K562 (cell line): ENCODE data around the gene FGD1. TPM values are rescaled to one million over a fixed set of nuclear protein-coding genes. Genes with fewer than 3 reads are reported as not detected.

Experiments used
- ATAC-seq: fragments of 200-7000 bp; cut with Tn5 transposase; 3 replicates; pipeline ENCODE4 v1.9.1; 2020; ENCODE audit warnings: moderate library complexity
- BruUV-seq: library from RNA; stranded (reverse); fragments of 400-500 nt; replicated peaks from 2 replicates; lab custom pipeline; 2021; lab: Mats Ljungman, UMichigan
- CTCF ChIA-PET: fragments of 300-600 bp; formaldehyde crosslinking; extraction: SDS; loops from one replicate; lab custom pipeline; 2021; ENCODE audit warnings: low intra/inter-chr PET ratio; lab: Yijun Ruan, JAX
- POLR2A ChIA-PET: fragments of 300-600, 350-650 bp; sonication (Branson Sonifier 250); formaldehyde crosslinking; extraction: SDS; loops from one replicate; lab custom pipeline; 2021; ENCODE audit warnings: antibody characterized with exemption, inconsistent platforms; lab: Yijun Ruan, JAX
- DNase-seq, 4 experiments: peaks; one replicate each; pipeline versions ENCODE4 v3.0.0 to v3.0.0-alpha.2; 2011 to 2018; ENCODE audit warnings: low spot score in 3 of 4, mixed read lengths in 3 of 4; ENCODE audit errors: extremely low read depth in 1 of 4
- FAIRE-seq: peaks from 2 replicates; lab custom pipeline; 2011; peaks lifted over from hg19 to GRCh38; lab: Jason Lieb, UNC
- H2AFZ ChIP-seq: 2 replicates; pipeline ENCODE4 v1.6.0; 2011; ENCODE audit warnings: low read depth, low read length, control low read depth, inconsistent platforms
- H3K27ac ChIP-seq: fragments of 200-600 bp; 3 replicates; pipeline ENCODE4 v1.8.0; 2011; ENCODE audit warnings: low read depth, mild to moderate bottlenecking, control low read depth, inconsistent platforms, low read length, moderate library complexity, mixed read lengths; ENCODE audit errors: extremely low read depth
- H3K27me3 ChIP-seq, 2 experiments: fragments of 300-600 bp in 1 of 2; 2 replicates in 1 of 2; 3 replicates in 1 of 2; pipeline versions ENCODE4 v1.6.0 to v1.8.0; 2011; ENCODE audit warnings: inconsistent platforms in 2 of 2, low read length in 2 of 2, mild to moderate bottlenecking in 1 of 2, mixed read lengths in 1 of 2, moderate library complexity in 1 of 2; ENCODE audit not compliant: control insufficient read depth in 2 of 2, insufficient read depth in 2 of 2
- H3K36me3 ChIP-seq: fragments of 300-600 bp; 3 replicates; pipeline ENCODE4 v1.8.0; 2011; ENCODE audit warnings: mild to moderate bottlenecking, low read length, inconsistent platforms; ENCODE audit not compliant: control insufficient read depth, insufficient read depth
- H3K4me1 ChIP-seq, 2 experiments: fragments of 200-600 bp in 1 of 2; replicated peaks in 1 of 2; 2 replicates in 1 of 2; 3 replicates in 1 of 2; pipeline versions ENCODE4 v1.5.1 to v1.8.0; 2011; ENCODE audit warnings: inconsistent platforms in 2 of 2, low read length in 2 of 2, mild to moderate bottlenecking in 1 of 2, mixed read lengths in 1 of 2, moderate library complexity in 1 of 2; ENCODE audit not compliant: control insufficient read depth in 2 of 2, insufficient read depth in 2 of 2
- H3K4me2 ChIP-seq: 2 replicates; pipeline ENCODE4 v1.6.1; 2011; ENCODE audit warnings: low read length, control low read depth, inconsistent platforms, mixed read lengths; ENCODE audit not compliant: insufficient read depth
- H3K4me3 ChIP-seq: fragments of 200-600 bp; sonication (generic), shearing (Covaris generic); 2 replicates; pipeline ENCODE4 v1.5.1; 2016; ENCODE audit warnings: control low read depth, inconsistent platforms
- H3K79me2 ChIP-seq: fragments of 200-600 bp; 3 replicates; pipeline ENCODE4 v1.8.0; 2011; ENCODE audit warnings: low read length, inconsistent platforms; ENCODE audit not compliant: control insufficient read depth, insufficient read depth
- H3K9ac ChIP-seq, 2 experiments: 2 replicates each; pipeline versions ENCODE4 v1.6.0 to v1.6.1; 2011; ENCODE audit warnings: low read depth in 2 of 2, low read length in 2 of 2, control low read depth in 1 of 2, inconsistent platforms in 1 of 2, mild to moderate bottlenecking in 1 of 2, mixed read lengths in 1 of 2; ENCODE audit not compliant: insufficient read depth in 1 of 2
- H3K9me1 ChIP-seq: one replicate; pipeline ENCODE4 v1.6.0; 2011; ENCODE audit warnings: inconsistent platforms, mild to moderate bottlenecking, low read length, moderate library complexity; ENCODE audit not compliant: control insufficient read depth, insufficient read depth
- H3K9me3 ChIP-seq: replicated peaks from 2 replicates; pipeline ENCODE4 v1.5.1; 2011; ENCODE audit warnings: low read depth, low read length, inconsistent platforms; ENCODE audit not compliant: control insufficient read depth, insufficient read depth
- H4K20me1 ChIP-seq: replicated peaks from 2 replicates; pipeline ENCODE4 v1.6.1; 2011; ENCODE audit warnings: low read length, inconsistent platforms, mixed read lengths; ENCODE audit not compliant: control insufficient read depth, insufficient read depth
- ADNP ChIP-seq: fragments of 200-800 bp; sonication (Bioruptor generic); IDR thresholded peaks from 2 replicates; pipeline ENCODE4 v1.6.1; 2016; ENCODE audit warnings: missing genetic modification characterization, missing compliant biosample characterization
- BDP1 ChIP-seq: IDR thresholded peaks from 3 replicates; pipeline ENCODE4 v1.6.1; 2011; ENCODE audit not compliant: insufficient read length, insufficient read depth
- FOXJ2 ChIP-seq: fragments of 200-800 bp; sonication (Bioruptor generic); IDR thresholded peaks from 2 replicates; pipeline ENCODE4 v1.6.1; 2016; ENCODE audit warnings: missing genetic modification characterization, missing compliant biosample characterization
- ID3 ChIP-seq, 2 experiments: fragments of 250-450 bp in 1 of 2; fragments of 450-650 bp in 1 of 2; sonication (Bioruptor Pico) in 1 of 2; IDR thresholded peaks; 2 replicates each; pipeline versions ENCODE4 v1.6.1 to v1.8.0; 2016 to 2021; ENCODE audit warnings: mild to moderate bottlenecking in 2 of 2, moderate library complexity in 2 of 2, missing compliant biosample characterization in 1 of 2, missing genetic modification characterization in 1 of 2
- MCM3 ChIP-seq: fragments of 450-650 bp; IDR thresholded peaks from 2 replicates; pipeline ENCODE4 v1.6.1; 2016
- MTA3 ChIP-seq: fragments of 450-650 bp; formaldehyde crosslinking; IDR thresholded peaks from 2 replicates; pipeline ENCODE4 v1.6.1; 2017; ENCODE audit warnings: mild to moderate bottlenecking, borderline replicate concordance
- NCOR1 ChIP-seq: fragments of 450-650 bp; IDR thresholded peaks from 2 replicates; pipeline ENCODE4 v1.6.1; 2016; ENCODE audit warnings: mild to moderate bottlenecking, moderate library complexity
- PHF21A ChIP-seq: fragments of 450-650 bp; IDR thresholded peaks from 2 replicates; pipeline ENCODE4 v1.6.1; 2017; ENCODE audit warnings: low read depth, borderline replicate concordance
- RHOXF2B ChIP-seq: fragments of 250-450 bp; sonication (Bioruptor Pico); conservative IDR thresholded peaks from 2 replicates; pipeline ENCODE4 v1.5.1; 2021
- SIN3B ChIP-seq: fragments of 450-650 bp; IDR thresholded peaks from 2 replicates; pipeline ENCODE4 v1.6.1; 2017; ENCODE audit warnings: low read depth, mild to moderate bottlenecking, moderate library complexity
- SMAD2 ChIP-seq: fragments of 150-350 bp; IDR thresholded peaks from 2 replicates; pipeline ENCODE4 v1.6.1; 2014; ENCODE audit warnings: low read depth, mild to moderate bottlenecking, low read length
- SMAD4 ChIP-seq: fragments of 250-450 bp; sonication (Bioruptor Pico); conservative IDR thresholded peaks from 2 replicates; pipeline ENCODE4 v1.8.0; 2021; ENCODE audit warnings: inconsistent platforms, mild to moderate bottlenecking, moderate library complexity
- SMARCA5 ChIP-seq: fragments of 450-650 bp; IDR thresholded peaks from 2 replicates; pipeline ENCODE4 v1.6.1; 2016
- STAG1 ChIP-seq: sonication (generic); formaldehyde crosslinking; IDR thresholded peaks from 2 replicates; pipeline ENCODE4 v1.5.0; 2020; ENCODE audit warnings: missing genetic modification reagents, borderline replicate concordance
- STAT5B ChIP-seq: fragments of 250-450 bp; sonication (Bioruptor Pico); IDR thresholded peaks from 2 replicates; pipeline ENCODE4 v1.8.0; 2021; ENCODE audit warnings: mild to moderate bottlenecking, inconsistent platforms
- TAF9B ChIP-seq: fragments of 450-650 bp; IDR thresholded peaks from 2 replicates; pipeline ENCODE4 v1.6.1; 2018; ENCODE audit warnings: mild to moderate bottlenecking; ENCODE audit not compliant: partially characterized antibody
- TFAM ChIP-seq: fragments of 250-450 bp; sonication (Bioruptor Pico); conservative IDR thresholded peaks from 2 replicates; pipeline ENCODE4 v1.5.0; 2021; ENCODE audit warnings: mild to moderate bottlenecking, moderate library complexity
- ZNF583 ChIP-seq: fragments of 250-450 bp; sonication (Bioruptor Pico); IDR thresholded peaks from 2 replicates; pipeline ENCODE4 v1.4.0; 2020
- ZNF592 ChIP-seq: fragments of 450-650 bp; IDR thresholded peaks from 2 replicates; pipeline ENCODE4 v1.6.1; 2017; ENCODE audit warnings: antibody characterized with exemption, mild to moderate bottlenecking
- WGBS: fragments of 100-300 bp; shearing (Covaris generic); methylation state at CpG from one replicate; pipeline ENCODE4 v1.1.6; 2016; ENCODE audit warnings: low coverage, mixed read lengths; ENCODE audit not compliant: insufficient coverage; ENCODE audit errors: missing lambda C conversion rate; 5-methylcytosine and 5-hydroxymethylcytosine counted together
- in situ Hi-C: fragments of 300-500 bp; cut with MboI; formaldehyde crosslinking; loops from 4 replicates; pipeline ENCODE4 v1.15.0; 2018; ENCODE audit warnings: inconsistent platforms, mixed read lengths
- intact Hi-C: fragments of 100-400 bp; cut with micrococcal nuclease; formaldehyde crosslinking; loops from 2 replicates; pipeline ENCODE4 v1.14.2; 2022
- polyA plus RNA-seq, 8 experiments: library from polyadenylated mRNA; depleted of rRNA in 4 of 8; stranded (reverse) in 5 of 8; unstranded in 3 of 8; fragments of >200 nt; fragmentation: Nextera tagmentation in 2 of 8; fragmentation: Illumina TruSeq in 1 of 8; extraction: Ambion mirVana in 2 of 8; extraction: Trizol in 1 of 8; gene quantifications; 2 replicates each; pipeline versions ENCODE4 v1.2.1 to v1.2.3, GENCODE V29; 2011 to 2014; ENCODE audit warnings: inconsistent platforms in 1 of 8, missing spikeins in 1 of 8
- total RNA-seq, 7 experiments: library from RNA; depleted of rRNA in 6 of 7; stranded (reverse); fragments of >200 nt in 6 of 7; fragmentation: Illumina TruSeq in 2 of 7; extraction: Trizol in 2 of 7; gene quantifications; 2 replicates each; pipeline versions ENCODE4 v1.2.1 to v1.2.3, GENCODE V29; 2011 to 2021; ENCODE audit warnings: low replicate concordance in 1 of 7

Gene FGD1
- total and polyA plus RNA-seq, 9 of the 15 experiments (the other 6 are each of a cell fraction or from before 2014, with no cell fraction given): 0.01 to 0.09 (median 0.04) TPM; not detected in 2

- H3K27ac ChIP-seq: peak within 1 kb of the TSS; percentile 96
- in situ Hi-C loops: no loop called here
- POLR2A ChIA-PET: interaction anchor here (0.9 to 1.6 kb wide), 2 partner anchors 11 to 110 kb away, joined by 4 to 5 read pairs; no protein-coding TSS in a partner anchor
- H3K4me2 ChIP-seq: peak within 1 kb of the TSS; percentile 96
- intact Hi-C loops: no loop called here
- H3K4me3 ChIP-seq: peak within 1 kb of the TSS; percentile 89
- H2AFZ ChIP-seq: peak within 1 kb of the TSS; percentile 99
- H3K79me2 ChIP-seq: peaks cover 47% of the 10 kb centered on the region
- H3K36me3 ChIP-seq: peaks cover 35% of the 10 kb centered on the region
- peak within 1 kb of the TSS; percentile 95 to 98 for H3K9ac ChIP-seq
- H3K27me3 ChIP-seq: no peaks in the 10 kb centered on the region
- WGBS: 8% methylated on average over 11 of the region's 51 CpGs
- TSS peak; percentile 96 for BruUV-seq
- CTCF ChIA-PET: interaction anchor here (0.6 kb wide), 1 partner anchor 1216 kb away, joined by 5 read pairs; no protein-coding TSS in a partner anchor
- FAIRE-seq: peak; percentile 83
- H4K20me1 ChIP-seq: no peaks in the 10 kb centered on the region
- H3K9me3 ChIP-seq: peaks cover 6% of the 10 kb centered on the region
- no peaks in the 10 kb centered on the region for H3K9me1 ChIP-seq
- peaks cover 4 to 21% of the 10 kb centered on the region in 2 experiments; a peak in 3 of 5 replicates for H3K4me1 ChIP-seq
- peak; percentile 91 for ATAC-seq
- peak; percentile 88 to 93 (median 92) for DNase-seq
- TF ChIP-seq MTA3: 0 out of 2 replicates have a peak, but pooled peaks have one; percentile 20
- peak; percentile 64 for TF ChIP-seq SMAD4 (CRISPR knock-in tag)
- TF ChIP-seq MCM3: no peak
- no peak for TF ChIP-seq ID3 (CRISPR knock-in tag; IDR thresholded peaks at IDR 0.05)
- TF ChIP-seq ID3 (tag; IDR thresholded peaks at IDR 0.05): peak; percentile 82
- no peak for TF ChIP-seq TFAM
- no peak for TF ChIP-seq SMAD2
- TF ChIP-seq ZNF583 (CRISPR knock-in tag): 0 out of 2 replicates have a peak, but pooled peaks have one; percentile 23
- no peak for TF ChIP-seq STAG1 (CRISPR knock-in tag)
- no peak for TF ChIP-seq SIN3B
- no peak for TF ChIP-seq BDP1
- no peak; the same call in 1 of the 2 replicates for TF ChIP-seq FOXJ2 (tag)
- no peak for TF ChIP-seq PHF21A
- TF ChIP-seq SMARCA5: no peak
- TF ChIP-seq STAT5B (CRISPR knock-in tag): no peak
- TF ChIP-seq ZNF592: peak; percentile 97
- no peak for TF ChIP-seq ADNP (tag)
- TF ChIP-seq RHOXF2B (CRISPR knock-in tag): no peak
- no peak for TF ChIP-seq NCOR1
- TF ChIP-seq TAF9B: peak; percentile 44
Observed at GRCh38 chrX:54529552-54530356, 33.7 kb upstream of the FGD1 start, which contains the start of gene GNL3L. Gene GNL3L (plus strand): TSS chrX:54530219. CDS start chrX:54532567, 2,348 bp downstream.
